ENCODE results near the gene STIM1. TPM values are rescaled to one million over a fixed set of nuclear protein-coding genes. Genes with fewer than 3 reads are reported as not detected.

STIM1 gene
- total RNA-seq, 1 experiment from 2014 or later, result 18.0 TPM

DNA sequence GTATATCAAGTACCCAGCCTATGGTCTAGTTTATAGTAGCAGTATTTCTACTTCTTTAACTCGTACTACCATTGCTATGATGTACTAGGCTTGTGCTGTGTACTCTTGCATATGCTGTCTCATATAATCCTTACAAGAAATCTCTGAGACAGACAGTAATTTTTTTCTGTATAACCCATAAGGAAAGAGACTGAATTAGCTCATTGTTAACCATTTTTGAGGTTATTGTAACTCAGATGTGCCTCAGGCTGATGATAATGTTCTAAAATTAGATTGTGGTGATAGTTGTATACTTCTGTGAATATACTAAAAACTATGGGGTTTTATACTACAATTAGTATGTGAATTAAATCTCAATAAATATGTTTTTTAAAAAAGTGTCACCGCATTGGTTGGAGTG is 127.0 kb downstream of the STIM1 start (continued):
- TF ChIP-seq PRDM15 (CRISPR knock-in tag; IDR thresholded peaks at IDR 0.05) (no peak), TEAD4 (CRISPR knock-in tag; IDR thresholded peaks at IDR 0.05) (no peak), ATF3 (CRISPR knock-in tag; conservative IDR thresholded peaks at IDR 0.05) (no peak), ZBTB43 (CRISPR knock-in tag; IDR thresholded peaks at IDR 0.05) (no peak), ZNF263 (CRISPR knock-in tag; IDR thresholded peaks at IDR 0.05; ENCODE audit: low read depth) (no peak), ZNF416 (CRISPR knock-in tag; IDR thresholded peaks at IDR 0.05) (no peak)
- TF ChIP-seq, protein P1, sequence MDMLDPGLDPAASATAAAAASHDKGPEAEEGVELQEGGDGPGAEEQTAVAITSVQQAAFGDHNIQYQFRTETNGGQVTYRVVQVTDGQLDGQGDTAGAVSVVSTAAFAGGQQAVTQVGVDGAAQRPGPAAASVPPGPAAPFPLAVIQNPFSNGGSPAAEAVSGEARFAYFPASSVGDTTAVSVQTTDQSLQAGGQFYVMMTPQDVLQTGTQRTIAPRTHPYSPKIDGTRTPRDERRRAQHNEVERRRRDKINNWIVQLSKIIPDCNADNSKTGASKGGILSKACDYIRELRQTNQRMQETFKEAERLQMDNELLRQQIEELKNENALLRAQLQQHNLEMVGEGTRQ (CRISPR knock-in tag; IDR thresholded peaks at IDR 0.05), result no peak

GRCh38 chr11:3983101-3983500 is 127.6 kb downstream of the STIM1 start:
- Mint-ChIP-seq H3K36me3 (no peaks in the 10 kb centered on the region), H3K4me1 (no peaks in the 10 kb centered on the region), H3K27ac (no peak overlapping the region), H3K4me3 (no peak overlapping the region), H3K27me3 (ENCODE audit: low read depth) (peaks cover 2% of the 10 kb centered on the region), H3K9me3 (no peaks in the 10 kb centered on the region)
- ChIA-PET POLR2A (no interaction called here), CTCF (interaction anchor here (0.6 to 2.9 kb wide), 5 partner anchors 25 to 134 kb away, joined by 3 to 19 read pairs (median 3); partner anchors contain the start of gene STIM1)
- no peak for DNase-seq (ENCODE audit: low spot score)
- ATAC-seq, result no peak
- TF ChIP-seq CREB1 (CRISPR knock-in tag; IDR thresholded peaks at IDR 0.05) (no peak), HMGA2 (CRISPR knock-in tag; IDR thresholded peaks at IDR 0.05) (no peak), CTCF (IDR thresholded peaks at IDR 0.05) (no peak), TP53 (CRISPR knock-in tag; IDR thresholded peaks at IDR 0.05) (no peak), STAT6 (CRISPR knock-in tag; conservative IDR thresholded peaks at IDR 0.05; ENCODE audit: low read depth) (no peak)
- TF ChIP-seq, protein P2, sequence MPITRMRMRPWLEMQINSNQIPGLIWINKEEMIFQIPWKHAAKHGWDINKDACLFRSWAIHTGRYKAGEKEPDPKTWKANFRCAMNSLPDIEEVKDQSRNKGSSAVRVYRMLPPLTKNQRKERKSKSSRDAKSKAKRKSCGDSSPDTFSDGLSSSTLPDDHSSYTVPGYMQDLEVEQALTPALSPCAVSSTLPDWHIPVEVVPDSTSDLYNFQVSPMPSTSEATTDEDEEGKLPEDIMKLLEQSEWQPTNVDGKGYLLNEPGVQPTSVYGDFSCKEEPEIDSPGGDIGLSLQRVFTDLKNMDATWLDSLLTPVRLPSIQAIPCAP (CRISPR knock-in tag; IDR thresholded peaks at IDR 0.05), result no peak

All from WTC11 (cell line).